ENCODE results near the gene DTX1.

The DTX1 gene

GRCh38 chr12:113016796-113017195 is 39.7 kb upstream of the DTX1 start:
- no peaks in the 10 kb centered on the region for H3K27me3 ChIP-seq (ENCODE audit: control insufficient read depth, insufficient read depth, low read length)
- H3K36me3 ChIP-seq (ENCODE audit: control insufficient read depth, insufficient read depth, low read length), result no peaks in the 10 kb centered on the region
- H3K4me3 ChIP-seq (ENCODE audit: low read depth, low read length), result no peak overlapping the region
- TF ChIP-seq CTCF (IDR thresholded peaks at IDR 0.05), result no peak
- no peak overlapping the region for H3K27ac ChIP-seq
- H3K9me3 ChIP-seq (ENCODE audit: control insufficient read depth, low read length), result no peaks in the 10 kb centered on the region
- H3K4me2 ChIP-seq (ENCODE audit: low read length), result no peak overlapping the region
- no peaks in the 10 kb centered on the region for H3K79me2 ChIP-seq
- H2AFZ ChIP-seq, result no peak overlapping the region
- H3K4me1 ChIP-seq, result peaks cover 29% of the 10 kb centered on the region
- H3K9ac ChIP-seq, result no peak overlapping the region

GRCh38 chr12:113019025-113019424 is 37.5 kb upstream of the DTX1 start:
- peak overlapping the region; percentile 43 for H3K27ac ChIP-seq
- no peak for TF ChIP-seq CTCF (IDR thresholded peaks at IDR 0.05)
- no peaks in the 10 kb centered on the region for H3K79me2 ChIP-seq
- H3K4me3 ChIP-seq (ENCODE audit: low read depth, low read length), result no peak overlapping the region
- H3K36me3 ChIP-seq (ENCODE audit: control insufficient read depth, insufficient read depth, low read length), result no peaks in the 10 kb centered on the region
- H3K27me3 ChIP-seq (ENCODE audit: control insufficient read depth, insufficient read depth, low read length), result no peaks in the 10 kb centered on the region
- H2AFZ ChIP-seq, result peak overlapping the region; percentile 48
- peaks cover 29% of the 10 kb centered on the region for H3K4me1 ChIP-seq
- H3K9ac ChIP-seq, result no peak overlapping the region
- H3K4me2 ChIP-seq (ENCODE audit: low read length), result no peak overlapping the region
- no peaks in the 10 kb centered on the region for H3K9me3 ChIP-seq (ENCODE audit: control insufficient read depth, low read length)

- no peak for TF ChIP-seq CTCF (IDR thresholded peaks at IDR 0.05)
- H3K4me2 ChIP-seq (ENCODE audit: low read length), result no peak overlapping the region
- H3K4me3 ChIP-seq (ENCODE audit: low read depth, low read length), result no peak overlapping the region
- no peak overlapping the region for H3K27ac ChIP-seq
- H3K4me1 ChIP-seq, result peaks cover 15% of the 10 kb centered on the region
- no peaks in the 10 kb centered on the region for H3K79me2 ChIP-seq
- no peaks in the 10 kb centered on the region for H3K27me3 ChIP-seq (ENCODE audit: control insufficient read depth, insufficient read depth, low read length)
- no peak overlapping the region for H3K9ac ChIP-seq
- no peaks in the 10 kb centered on the region for H3K9me3 ChIP-seq (ENCODE audit: control insufficient read depth, low read length)
- no peak overlapping the region for H2AFZ ChIP-seq
- no peaks in the 10 kb centered on the region for H3K36me3 ChIP-seq (ENCODE audit: control insufficient read depth, insufficient read depth, low read length)
These were observed 35.0 kb upstream of the DTX1 start for GRCh38 chr12:113021500-113021899.

GRCh38 chr12:113022563-113023297 is 33.8 kb upstream of the DTX1 start:
- H3K27ac ChIP-seq, result no peak overlapping the region
- H3K36me3 ChIP-seq (ENCODE audit: control insufficient read depth, insufficient read depth, low read length), result no peaks in the 10 kb centered on the region
- no peaks in the 10 kb centered on the region for H3K27me3 ChIP-seq (ENCODE audit: control insufficient read depth, insufficient read depth, low read length)

More at GRCh38 chr12:113022563-113023297, 33.8 kb upstream of the DTX1 start:
- H3K4me2 ChIP-seq (ENCODE audit: low read length), result no peak overlapping the region
- H3K4me1 ChIP-seq, result peaks cover 15% of the 10 kb centered on the region
- no peaks in the 10 kb centered on the region for H3K79me2 ChIP-seq
- H2AFZ ChIP-seq, result no peak overlapping the region
- H3K9me3 ChIP-seq (ENCODE audit: control insufficient read depth, low read length), result no peaks in the 10 kb centered on the region
- H3K4me3 ChIP-seq (ENCODE audit: low read depth, low read length), result no peak overlapping the region
- no peak overlapping the region for H3K9ac ChIP-seq
- TF ChIP-seq CTCF (IDR thresholded peaks at IDR 0.05), result no peak
